Jurkat, Clone E6-1 (cell line): ENCODE measurements around the gene OR10P1.
"Not testable (repeated sequence)": the region's sequence is repeated elsewhere in the genome, so short reads cannot be mapped to it uniquely, and the experiment has no call there.

Experiments
- DNase-seq: peaks from one replicate; pipeline ENCODE4 v3.0.0-alpha.2; 2011; ENCODE audit warnings: low read depth, low spot score
- H3K4me3 ChIP-seq: 2 replicates; pipeline ENCODE4 v1.5.1; 2011; ENCODE audit warnings: mild to moderate bottlenecking, low read length, control low read depth, moderate library complexity

OR10P1 gene

GRCh38 chr12:55647027-55647426, 10.3 kb downstream of the OR10P1 start:
- no peak for DNase-seq
- no peak overlapping the region for H3K4me3 ChIP-seq

- DNase-seq, H3K4me3 ChIP-seq: not testable (repeated sequence)
Measured at GRCh38 chr12:55650620-55651298, 14.1 kb downstream of the OR10P1 start.

- H3K4me3 ChIP-seq, result no peak overlapping the region
- DNase-seq, result no peak
Measured at GRCh38 chr12:55651299-55651683, 14.6 kb downstream of the OR10P1 start.

GRCh38 chr12:55652352-55652751, 15.7 kb downstream of the OR10P1 start:
- no peak overlapping the region for H3K4me3 ChIP-seq
- no peak for DNase-seq

- no peak overlapping the region for H3K4me3 ChIP-seq
- no peak for DNase-seq
Measured at GRCh38 chr12:55653031-55653430, 16.3 kb downstream of the OR10P1 start.

- H3K4me3 ChIP-seq, result no peak overlapping the region
- no peak for DNase-seq
Measured at GRCh38 chr12:55654511-55655214, 18.0 kb downstream of the OR10P1 start.

GRCh38 chr12:55657212-55657611, 20.5 kb downstream of the OR10P1 start:
- H3K4me3 ChIP-seq, result no peak overlapping the region
- no peak for DNase-seq

GRCh38 chr12:55658212-55658611, 21.5 kb downstream of the OR10P1 start:
- DNase-seq, result no peak
- H3K4me3 ChIP-seq, result no peak overlapping the region

GRCh38 chr12:55658635-55659391, 22.1 kb downstream of the OR10P1 start:
- no peak overlapping the region for H3K4me3 ChIP-seq
- DNase-seq, result no peak

GRCh38 chr12:55659486-55660385, 23.0 kb downstream of the OR10P1 start:
- no peak overlapping the region for H3K4me3 ChIP-seq
- DNase-seq, result no peak

GRCh38 chr12:55663391-55663790, 26.7 kb downstream of the OR10P1 start:
- no peak overlapping the region for H3K4me3 ChIP-seq
- no peak for DNase-seq

GRCh38 chr12:55664826-55665225, 28.1 kb downstream of the OR10P1 start:
- no peak overlapping the region for H3K4me3 ChIP-seq
- no peak for DNase-seq

GRCh38 chr12:55666508-55666907, 29.8 kb downstream of the OR10P1 start:
- DNase-seq, result no peak

GRCh38 chr12:55670276-55670675, 33.6 kb downstream of the OR10P1 start:
- DNase-seq, result no peak
- H3K4me3 ChIP-seq, result no peak overlapping the region

More at GRCh38 chr12:55666508-55666907, 29.8 kb downstream of the OR10P1 start:
- H3K4me3 ChIP-seq, result no peak overlapping the region

- DNase-seq, result no peak
Measured at GRCh38 chr12:55671746-55672145, 35.1 kb downstream of the OR10P1 start.

GRCh38 chr12:55673638-55674037, 36.9 kb downstream of the OR10P1 start:
- no peak for DNase-seq
- H3K4me3 ChIP-seq, result no peak overlapping the region

More at GRCh38 chr12:55671746-55672145, 35.1 kb downstream of the OR10P1 start:
- H3K4me3 ChIP-seq, result no peak overlapping the region

GRCh38 chr12:55675666-55676065, 39.0 kb downstream of the OR10P1 start:
- no peak overlapping the region for H3K4me3 ChIP-seq
- no peak for DNase-seq

- no peak overlapping the region for H3K4me3 ChIP-seq
- DNase-seq, result no peak
Measured at GRCh38 chr12:55676707-55677106, 40.0 kb downstream of the OR10P1 start.

- no peak overlapping the region for H3K4me3 ChIP-seq
- no peak for DNase-seq
Measured at GRCh38 chr12:55679691-55680090, 43.0 kb downstream of the OR10P1 start.
